ENCODE results near the gene MAP3K4. TPM values are rescaled to one million over a fixed set of nuclear protein-coding genes. Genes with fewer than 3 reads are reported as not detected.

Gene MAP3K4
- total and polyA plus RNA-seq, 2 of the 8 experiments (the other 6 are each of a cell fraction or from before 2014, with no cell fraction given), result 16.6 to 51.6 TPM

DNA sequence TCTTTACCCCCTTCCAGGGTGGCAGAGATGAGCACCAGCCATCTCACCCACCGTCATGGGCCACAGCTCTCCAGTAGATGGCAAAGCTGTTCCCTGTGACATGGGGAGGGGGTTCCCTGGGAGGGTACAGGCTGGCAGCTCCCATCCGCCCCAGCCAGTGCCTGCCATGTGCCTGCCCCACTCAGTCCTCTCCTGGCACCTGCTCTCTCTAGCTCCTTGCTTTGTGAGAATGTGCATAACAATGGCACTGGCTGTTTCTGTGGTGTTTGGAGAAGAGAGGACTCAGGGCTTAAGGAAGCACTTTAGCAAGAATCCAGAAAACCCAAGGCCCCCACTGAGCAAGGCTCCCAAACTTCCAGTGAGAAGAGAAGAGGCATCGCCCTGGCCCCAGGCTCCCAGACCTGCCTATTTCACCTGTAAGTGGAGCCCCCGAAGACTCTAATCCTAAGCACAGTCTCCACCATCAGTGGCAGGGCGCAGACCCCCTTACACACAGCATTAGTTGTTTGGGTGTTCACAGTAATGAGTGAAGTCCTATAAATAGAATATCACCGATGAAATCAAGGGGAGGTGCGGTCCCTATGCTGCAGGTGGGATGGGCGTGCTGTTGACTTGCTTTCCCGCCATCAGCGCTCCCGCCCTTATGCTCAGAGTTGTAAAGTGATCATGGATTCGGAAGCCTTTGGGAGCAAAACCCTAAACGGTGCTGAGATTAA is 172.1 kb downstream of the MAP3K4 start (continued):
- TF ChIP-seq EP300 (IDR thresholded peaks at IDR 0.05; ENCODE audit: borderline replicate concordance in 1 of 2, low read depth in 2 of 2, low read length in 2 of 2) (peak in 1 of 2 experiments; percentile 49; a peak in 1 of 3 replicates), ZNF274 (IDR thresholded peaks at IDR 0.05; ENCODE audit: borderline replicate concordance, extremely low read depth, low read length) (no peak), CTCF (IDR thresholded peaks at IDR 0.05; ENCODE audit: control extremely low read depth in 1 of 3, insufficient read depth in 1 of 3, low read depth in 1 of 3, low read length in 3 of 3) (0 out of 4 replicates have a peak, but pooled peaks of 1 of the 3 experiments have one; percentile 8), NANOG (IDR thresholded peaks at IDR 0.05; ENCODE audit: insufficient read depth, low read depth, low read length, poor library complexity, severe bottlenecking) (peak; percentile 4), E2F6 (IDR thresholded peaks at IDR 0.05) (peak; percentile 93), TEAD4 (IDR thresholded peaks at IDR 0.05; ENCODE audit: low read depth, low read length) (peak; percentile 47; the same call in 1 of the 2 replicates), TAF7 (optimal IDR thresholded peaks at IDR 0.05; ENCODE audit: borderline replicate concordance, low read depth, low read length) (peak; percentile 17), TCF12 (IDR thresholded peaks at IDR 0.05; ENCODE audit: low read depth, low read length) (peak; percentile 78; the same call in 1 of the 2 replicates), PHF8 (conservative IDR thresholded peaks at IDR 0.05; ENCODE audit: low read depth, low read length) (no peak), POU5F1 (IDR thresholded peaks at IDR 0.05; ENCODE audit: low read depth, low read length) (peak; percentile 96)
- TF ChIP-seq, protein P1, sequence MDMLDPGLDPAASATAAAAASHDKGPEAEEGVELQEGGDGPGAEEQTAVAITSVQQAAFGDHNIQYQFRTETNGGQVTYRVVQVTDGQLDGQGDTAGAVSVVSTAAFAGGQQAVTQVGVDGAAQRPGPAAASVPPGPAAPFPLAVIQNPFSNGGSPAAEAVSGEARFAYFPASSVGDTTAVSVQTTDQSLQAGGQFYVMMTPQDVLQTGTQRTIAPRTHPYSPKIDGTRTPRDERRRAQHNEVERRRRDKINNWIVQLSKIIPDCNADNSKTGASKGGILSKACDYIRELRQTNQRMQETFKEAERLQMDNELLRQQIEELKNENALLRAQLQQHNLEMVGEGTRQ (IDR thresholded peaks at IDR 0.05; ENCODE audit: low read length), result no peak
